ENCODE results near the gene FOXP2.

FOXP2 gene

GRCh38 chr7:114710499-114710898 is 295.9 kb downstream of the FOXP2 start:
- no peaks in the 10 kb centered on the region for H3F3A ChIP-seq (ENCODE audit: insufficient read depth, low read length)
- H3K36me3 ChIP-seq (ENCODE audit: insufficient read depth, low read length), result no peaks in the 10 kb centered on the region
- H3K4me1 ChIP-seq (ENCODE audit: insufficient read depth, low read length, severe bottlenecking), result no peaks in the 10 kb centered on the region
- no peak overlapping the region for H3K4me3 ChIP-seq (ENCODE audit: low read depth, low read length, poor library complexity, severe bottlenecking)
- H3K79me2 ChIP-seq (ENCODE audit: insufficient read depth, low read length), result no peaks in the 10 kb centered on the region
- H4K20me1 ChIP-seq (ENCODE audit: insufficient read depth, low read length), result no peaks in the 10 kb centered on the region
- no peaks in the 10 kb centered on the region for H3K9me3 ChIP-seq (ENCODE audit: low read length)
- TF ChIP-seq CTCF (IDR thresholded peaks at IDR 0.05; ENCODE audit: low read length), result no peak
- no peak for TF ChIP-seq EZH2 (IDR thresholded peaks at IDR 0.05; ENCODE audit: borderline replicate concordance, low read length)
- no peak overlapping the region for H3K9ac ChIP-seq (ENCODE audit: low read length)
- no peak overlapping the region for H3K27ac ChIP-seq (ENCODE audit: low read depth, low read length, poor library complexity, severe bottlenecking)
- no peak overlapping the region for H2AFZ ChIP-seq (ENCODE audit: low read length)
- no peaks in the 10 kb centered on the region for H3K27me3 ChIP-seq (ENCODE audit: insufficient read depth, low read length)
- H3K4me2 ChIP-seq (ENCODE audit: low read length), result no peak overlapping the region
- no peaks in the 10 kb centered on the region for H3K9me2 ChIP-seq (ENCODE audit: low read depth, low read length)

DNA sequence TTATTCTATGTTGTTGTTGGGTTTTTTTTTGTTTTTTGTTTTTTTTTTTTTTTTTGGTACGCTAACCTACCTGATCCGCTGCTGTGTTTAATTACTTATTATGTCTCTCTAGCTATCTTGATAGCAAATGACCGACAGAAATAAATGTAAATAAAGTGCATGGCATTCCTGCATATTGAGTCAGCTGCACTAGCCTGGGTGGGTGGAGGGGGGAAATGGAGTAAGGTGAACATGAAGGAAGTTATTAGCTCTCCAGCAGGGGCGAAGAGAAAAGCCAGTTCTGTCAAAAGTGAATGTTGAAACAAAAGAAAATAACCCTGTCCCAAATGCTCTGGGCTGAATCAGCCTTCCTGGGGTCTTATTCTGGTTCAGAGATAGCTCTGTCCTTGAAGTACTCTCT is 296.6 kb downstream of the FOXP2 start:
- no peak overlapping the region for H3K4me2 ChIP-seq (ENCODE audit: low read length)
- no peak overlapping the region for H2AFZ ChIP-seq (ENCODE audit: low read length)

GRCh38 chr7:114715907-114716306 is 301.3 kb downstream of the FOXP2 start:
- TF ChIP-seq CTCF (IDR thresholded peaks at IDR 0.05; ENCODE audit: low read length) (no peak), EZH2 (IDR thresholded peaks at IDR 0.05; ENCODE audit: borderline replicate concordance, low read length) (no peak)
- Histone ChIP-seq H3K4me1 (ENCODE audit: insufficient read depth, low read length, severe bottlenecking) (no peaks in the 10 kb centered on the region), H2AFZ (ENCODE audit: low read length) (no peak overlapping the region), H3K9me2 (ENCODE audit: low read depth, low read length) (no peaks in the 10 kb centered on the region), H3F3A (ENCODE audit: insufficient read depth, low read length) (no peaks in the 10 kb centered on the region), H3K27me3 (ENCODE audit: insufficient read depth, low read length) (no peaks in the 10 kb centered on the region), H3K36me3 (ENCODE audit: insufficient read depth, low read length) (no peaks in the 10 kb centered on the region), H3K79me2 (ENCODE audit: insufficient read depth, low read length) (no peaks in the 10 kb centered on the region), H3K9me3 (ENCODE audit: low read length) (no peaks in the 10 kb centered on the region), H4K20me1 (ENCODE audit: insufficient read depth, low read length) (no peaks in the 10 kb centered on the region), H3K27ac (ENCODE audit: low read depth, low read length, poor library complexity, severe bottlenecking) (no peak overlapping the region), H3K9ac (ENCODE audit: low read length) (no peak overlapping the region), H3K4me3 (ENCODE audit: low read depth, low read length, poor library complexity, severe bottlenecking) (no peak overlapping the region), H3K4me2 (ENCODE audit: low read length) (no peak overlapping the region)

More for the DNA sequence above, 296.6 kb downstream of the FOXP2 start:
- H3K27ac ChIP-seq (ENCODE audit: low read depth, low read length, poor library complexity, severe bottlenecking), result no peak overlapping the region
- no peaks in the 10 kb centered on the region for H3K79me2 ChIP-seq (ENCODE audit: insufficient read depth, low read length)
- TF ChIP-seq EZH2 (IDR thresholded peaks at IDR 0.05; ENCODE audit: borderline replicate concordance, low read length) (no peak), CTCF (IDR thresholded peaks at IDR 0.05; ENCODE audit: low read length) (no peak)
- H3F3A ChIP-seq (ENCODE audit: insufficient read depth, low read length), result no peaks in the 10 kb centered on the region
- no peak overlapping the region for H3K9ac ChIP-seq (ENCODE audit: low read length)
- no peaks in the 10 kb centered on the region for H3K27me3 ChIP-seq (ENCODE audit: insufficient read depth, low read length)
- H4K20me1 ChIP-seq (ENCODE audit: insufficient read depth, low read length), result no peaks in the 10 kb centered on the region
- no peaks in the 10 kb centered on the region for H3K9me2 ChIP-seq (ENCODE audit: low read depth, low read length)
- no peaks in the 10 kb centered on the region for H3K36me3 ChIP-seq (ENCODE audit: insufficient read depth, low read length)
- no peaks in the 10 kb centered on the region for H3K9me3 ChIP-seq (ENCODE audit: low read length)
- H3K4me1 ChIP-seq (ENCODE audit: insufficient read depth, low read length, severe bottlenecking), result no peaks in the 10 kb centered on the region
- H3K4me3 ChIP-seq (ENCODE audit: low read depth, low read length, poor library complexity, severe bottlenecking), result no peak overlapping the region
